Ishikawa (cell line): Measurements from ENCODE around the gene SEC14L6.
A peak's percentile ranks its signal among the peaks of the same experiment; 100 is the strongest.

ENCODE experiments used
- CEBPB ChIP-seq: IDR thresholded peaks from 2 replicates; pipeline ENCODE4 v1.6.1; 2012
- CREB1 ChIP-seq: IDR thresholded peaks from 2 replicates; pipeline ENCODE4 v1.6.1; 2012; ENCODE audit warnings: low read depth
- EGR1 ChIP-seq: IDR thresholded peaks from 2 replicates; pipeline ENCODE4 v1.6.1; 2012
- EP300 ChIP-seq: IDR thresholded peaks from 2 replicates; pipeline ENCODE4 v1.6.1; 2012; ENCODE audit warnings: borderline replicate concordance
- FOXM1 ChIP-seq: IDR thresholded peaks from 2 replicates; pipeline ENCODE4 v1.6.1; 2012; ENCODE audit warnings: low read depth, borderline replicate concordance
- NFIC ChIP-seq: IDR thresholded peaks from 2 replicates; pipeline ENCODE4 v1.6.1; 2012
- RAD21 ChIP-seq: IDR thresholded peaks from 2 replicates; pipeline ENCODE4 v1.6.1; 2012; ENCODE audit warnings: low read depth
- TAF1 ChIP-seq: IDR thresholded peaks from 2 replicates; pipeline ENCODE4 v1.6.1; 2012; ENCODE audit warnings: low read depth, mild to moderate bottlenecking
- TCF12 ChIP-seq: IDR thresholded peaks from 2 replicates; pipeline ENCODE4 v1.6.1; 2012; ENCODE audit warnings: low read depth
- TEAD4 ChIP-seq: IDR thresholded peaks from 2 replicates; pipeline ENCODE4 v1.6.1; 2012
- YY1 ChIP-seq: IDR thresholded peaks from 2 replicates; pipeline ENCODE4 v1.6.1; 2012; ENCODE audit warnings: low read depth
- ZBTB7A ChIP-seq: IDR thresholded peaks from 2 replicates; pipeline ENCODE4 v1.6.1; 2012; ENCODE audit warnings: low read depth
- TF ChIP-seq, protein P1 (sequence below): IDR thresholded peaks from 2 replicates; pipeline ENCODE4 v1.6.1; 2012
- TF ChIP-seq, protein P2 (sequence below): IDR thresholded peaks from 2 replicates; pipeline ENCODE4 v1.6.1; 2012
- TF ChIP-seq, protein P3 (sequence below): IDR thresholded peaks from 2 replicates; pipeline ENCODE4 v1.6.1; 2012; ENCODE audit warnings: low read depth, mild to moderate bottlenecking

Gene SEC14L6

DNA sequence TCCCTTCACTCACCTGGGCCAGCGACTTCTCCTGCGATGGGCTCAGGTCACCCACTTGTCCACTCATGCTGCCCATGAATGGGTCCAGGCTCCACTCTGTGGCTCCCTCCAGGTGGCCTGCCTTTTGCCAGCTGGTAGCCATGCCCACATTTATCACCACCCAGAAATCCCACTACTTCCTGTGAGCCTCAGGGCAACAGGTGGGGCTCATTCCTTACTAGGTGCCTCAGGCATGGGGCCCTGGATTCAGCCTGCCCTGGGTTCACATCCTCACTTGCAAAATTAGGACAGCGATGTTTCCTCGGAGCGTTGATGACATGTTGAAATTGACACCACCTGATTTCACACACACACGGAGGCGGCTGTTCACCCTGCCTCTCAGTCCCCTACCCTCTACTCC lies at the start of gene SEC14L6:
TSS of gene SEC14L6 (minus strand) at position 126 of the 400 bp plus-strand sequence. CDS start at position 67, 59 bp downstream.
- TF ChIP-seq TEAD4, result no peak
- TF ChIP-seq CEBPB, result no peak
- no peak for TF ChIP-seq CREB1
- TF ChIP-seq RAD21, result no peak
- TF ChIP-seq, protein P1, sequence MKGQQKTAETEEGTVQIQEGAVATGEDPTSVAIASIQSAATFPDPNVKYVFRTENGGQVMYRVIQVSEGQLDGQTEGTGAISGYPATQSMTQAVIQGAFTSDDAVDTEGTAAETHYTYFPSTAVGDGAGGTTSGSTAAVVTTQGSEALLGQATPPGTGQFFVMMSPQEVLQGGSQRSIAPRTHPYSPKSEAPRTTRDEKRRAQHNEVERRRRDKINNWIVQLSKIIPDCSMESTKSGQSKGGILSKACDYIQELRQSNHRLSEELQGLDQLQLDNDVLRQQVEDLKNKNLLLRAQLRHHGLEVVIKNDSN, result no peak
- TF ChIP-seq, protein P2, sequence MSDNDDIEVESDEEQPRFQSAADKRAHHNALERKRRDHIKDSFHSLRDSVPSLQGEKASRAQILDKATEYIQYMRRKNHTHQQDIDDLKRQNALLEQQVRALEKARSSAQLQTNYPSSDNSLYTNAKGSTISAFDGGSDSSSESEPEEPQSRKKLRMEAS, result no peak
- TF ChIP-seq NFIC, result no peak
- TF ChIP-seq ZBTB7A, result no peak
- TF ChIP-seq TCF12, result no peak
- no peak for TF ChIP-seq TAF1
- TF ChIP-seq FOXM1, result no peak
- no peak for TF ChIP-seq EP300
- TF ChIP-seq EGR1, result no peak
- TF ChIP-seq, protein P3, sequence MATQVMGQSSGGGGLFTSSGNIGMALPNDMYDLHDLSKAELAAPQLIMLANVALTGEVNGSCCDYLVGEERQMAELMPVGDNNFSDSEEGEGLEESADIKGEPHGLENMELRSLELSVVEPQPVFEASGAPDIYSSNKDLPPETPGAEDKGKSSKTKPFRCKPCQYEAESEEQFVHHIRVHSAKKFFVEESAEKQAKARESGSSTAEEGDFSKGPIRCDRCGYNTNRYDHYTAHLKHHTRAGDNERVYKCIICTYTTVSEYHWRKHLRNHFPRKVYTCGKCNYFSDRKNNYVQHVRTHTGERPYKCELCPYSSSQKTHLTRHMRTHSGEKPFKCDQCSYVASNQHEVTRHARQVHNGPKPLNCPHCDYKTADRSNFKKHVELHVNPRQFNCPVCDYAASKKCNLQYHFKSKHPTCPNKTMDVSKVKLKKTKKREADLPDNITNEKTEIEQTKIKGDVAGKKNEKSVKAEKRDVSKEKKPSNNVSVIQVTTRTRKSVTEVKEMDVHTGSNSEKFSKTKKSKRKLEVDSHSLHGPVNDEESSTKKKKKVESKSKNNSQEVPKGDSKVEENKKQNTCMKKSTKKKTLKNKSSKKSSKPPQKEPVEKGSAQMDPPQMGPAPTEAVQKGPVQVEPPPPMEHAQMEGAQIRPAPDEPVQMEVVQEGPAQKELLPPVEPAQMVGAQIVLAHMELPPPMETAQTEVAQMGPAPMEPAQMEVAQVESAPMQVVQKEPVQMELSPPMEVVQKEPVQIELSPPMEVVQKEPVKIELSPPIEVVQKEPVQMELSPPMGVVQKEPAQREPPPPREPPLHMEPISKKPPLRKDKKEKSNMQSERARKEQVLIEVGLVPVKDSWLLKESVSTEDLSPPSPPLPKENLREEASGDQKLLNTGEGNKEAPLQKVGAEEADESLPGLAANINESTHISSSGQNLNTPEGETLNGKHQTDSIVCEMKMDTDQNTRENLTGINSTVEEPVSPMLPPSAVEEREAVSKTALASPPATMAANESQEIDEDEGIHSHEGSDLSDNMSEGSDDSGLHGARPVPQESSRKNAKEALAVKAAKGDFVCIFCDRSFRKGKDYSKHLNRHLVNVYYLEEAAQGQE, result no peak
- TF ChIP-seq YY1, result no peak

DNA sequence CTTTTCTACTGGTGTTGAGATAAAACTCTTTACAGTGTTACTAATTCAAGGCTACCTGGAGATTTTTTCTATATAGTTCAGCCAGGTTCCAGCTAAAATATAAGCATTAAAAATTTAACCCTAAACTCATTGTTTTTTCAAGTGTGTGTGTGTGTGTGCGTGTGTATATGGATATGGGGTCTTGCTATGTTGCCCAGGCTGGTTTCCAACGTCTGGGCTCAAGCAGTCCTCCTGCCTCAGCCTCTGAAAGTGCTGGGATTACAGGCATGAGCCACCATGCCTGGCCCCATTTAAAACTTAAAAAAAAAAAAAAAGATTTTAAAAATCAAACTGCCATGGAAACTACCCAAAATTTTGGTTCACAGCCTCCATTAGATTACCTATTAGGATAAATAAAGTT lies 49.7 kb upstream of the SEC14L6 start:
- TF ChIP-seq YY1, result no peak
- no peak for TF ChIP-seq CEBPB
- TF ChIP-seq FOXM1, result no peak
- TF ChIP-seq NFIC, result no peak
- no peak for TF ChIP-seq RAD21
- TF ChIP-seq EGR1, result no peak
- no peak for TF ChIP-seq CREB1
- TF ChIP-seq, protein P1, result no peak
- TF ChIP-seq EP300, result no peak
- TF ChIP-seq TEAD4, result no peak
- TF ChIP-seq, protein P3, result no peak
- TF ChIP-seq TAF1, result no peak
- TF ChIP-seq TCF12, result no peak

DNA sequence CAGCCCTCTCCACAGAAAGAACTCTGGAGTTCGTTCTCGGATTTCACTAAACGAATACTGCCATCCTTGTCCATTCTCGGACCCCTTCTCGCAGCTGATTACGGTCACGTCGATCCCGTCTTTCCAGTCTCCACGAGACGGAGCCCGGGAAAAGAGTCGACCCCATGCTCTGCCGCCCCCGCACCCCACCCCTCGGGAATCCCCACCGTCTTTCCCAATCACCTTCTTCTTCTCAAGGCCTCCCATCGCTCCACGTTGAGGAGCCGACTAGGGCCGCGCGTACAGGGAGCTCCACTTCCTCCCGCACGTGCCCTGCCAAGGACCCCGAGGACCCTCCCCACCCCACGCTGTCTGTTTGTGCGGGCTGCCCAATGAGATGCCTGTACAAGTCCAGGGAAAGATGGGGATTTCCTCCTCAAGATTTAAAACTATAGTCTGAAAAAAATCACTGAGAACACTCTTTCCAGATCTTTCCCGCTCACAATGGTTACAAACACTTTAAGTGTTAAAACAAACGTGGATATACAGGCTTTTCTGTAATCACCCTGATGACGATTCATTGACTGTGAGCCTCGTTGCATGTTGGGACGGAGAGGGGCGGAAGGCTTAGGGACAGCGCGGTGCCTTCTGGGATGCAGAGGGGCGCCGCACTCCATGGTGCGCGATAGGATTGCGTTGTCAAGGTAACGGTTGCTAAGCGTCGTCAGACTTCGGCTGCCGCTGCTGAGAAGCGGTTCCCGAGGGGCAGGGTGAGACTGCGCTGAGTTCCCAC lies 45.2 kb upstream of the SEC14L6 start, which contains the start of gene PES1:
TSS of gene PES1 (minus strand) at position 323 of the 772 bp plus-strand sequence. CDS start at position 246, 77 bp downstream.
- TF ChIP-seq RAD21 (no peak), ZBTB7A (no peak), NFIC (peak; percentile 9; the same call in 1 of the 2 replicates), TEAD4 (peak; percentile 7; the same call in 1 of the 2 replicates), TCF12 (0 out of 2 replicates have a peak, but pooled peaks have one; percentile 60), CREB1 (peak; percentile 97), FOXM1 (peak; percentile 63; the same call in 1 of the 2 replicates), EP300 (peak; percentile 32; the same call in 1 of the 2 replicates), YY1 (peak; percentile 52; the same call in 1 of the 2 replicates), EGR1 (0 out of 2 replicates have a peak, but pooled peaks have one; percentile 42), CEBPB (0 out of 2 replicates have a peak, but pooled peaks have one; percentile 12), TAF1 (peak; percentile 56)
- TF ChIP-seq, protein P2, result peak; percentile 98
- TF ChIP-seq, protein P1, result peak; percentile 90
- TF ChIP-seq, protein P3, result no peak
